Epithelial cell of esophagus (primary cell): ENCODE results near the gene SLC25A47.

Experiments used
- DNase-seq: peaks from one replicate; pipeline ENCODE4 v3.0.0; 2010; ENCODE audit warnings: low read depth
- H3K4me3 ChIP-seq: 2 replicates; pipeline ENCODE4 v1.5.1; 2011; ENCODE audit warnings: mild to moderate bottlenecking, low read length, control low read depth
- TF ChIP-seq, protein P1 (sequence below): IDR thresholded peaks from 2 replicates; pipeline ENCODE4 v1.5.1; 2011; ENCODE audit warnings: low read depth, mild to moderate bottlenecking, low read length, control low read depth, inconsistent platforms; ENCODE audit not compliant: insufficient read depth; ENCODE audit errors: missing control alignments

The SLC25A47 gene

DNA sequence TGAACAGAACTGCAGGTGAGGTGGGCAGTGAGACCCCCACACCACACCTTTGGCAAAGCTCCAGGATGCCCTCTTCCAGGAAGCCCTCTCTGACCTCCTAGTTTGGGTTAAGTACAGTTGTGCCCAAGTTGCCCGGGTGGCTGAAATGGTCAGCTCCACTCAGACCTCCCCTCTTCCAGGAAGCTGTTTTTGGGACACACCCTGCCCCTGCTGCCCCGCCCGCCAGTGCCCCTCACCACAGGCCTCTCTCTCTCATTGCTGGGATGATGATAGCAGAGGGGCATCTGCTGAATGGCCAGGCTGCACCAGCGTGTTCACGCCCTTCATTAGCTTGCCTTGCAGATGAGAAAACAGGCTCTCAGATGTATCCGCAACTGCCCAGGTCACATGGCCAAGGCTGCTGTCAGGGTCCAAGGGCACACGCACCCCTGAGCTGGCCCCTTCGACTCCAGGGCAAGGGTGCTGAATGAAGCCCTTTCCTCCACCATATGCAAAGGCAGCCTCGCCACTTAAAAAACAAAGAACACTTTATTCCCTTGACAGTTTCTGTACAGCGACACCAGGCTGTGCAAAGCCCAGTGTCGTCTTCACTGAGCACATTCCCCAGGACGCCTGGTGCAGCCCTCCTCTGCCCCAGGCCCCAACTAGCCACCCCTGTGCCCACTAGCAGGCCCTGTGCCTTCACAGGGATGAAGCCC, 32.4 kb upstream of the SLC25A47 start:
- TF ChIP-seq, protein P1, sequence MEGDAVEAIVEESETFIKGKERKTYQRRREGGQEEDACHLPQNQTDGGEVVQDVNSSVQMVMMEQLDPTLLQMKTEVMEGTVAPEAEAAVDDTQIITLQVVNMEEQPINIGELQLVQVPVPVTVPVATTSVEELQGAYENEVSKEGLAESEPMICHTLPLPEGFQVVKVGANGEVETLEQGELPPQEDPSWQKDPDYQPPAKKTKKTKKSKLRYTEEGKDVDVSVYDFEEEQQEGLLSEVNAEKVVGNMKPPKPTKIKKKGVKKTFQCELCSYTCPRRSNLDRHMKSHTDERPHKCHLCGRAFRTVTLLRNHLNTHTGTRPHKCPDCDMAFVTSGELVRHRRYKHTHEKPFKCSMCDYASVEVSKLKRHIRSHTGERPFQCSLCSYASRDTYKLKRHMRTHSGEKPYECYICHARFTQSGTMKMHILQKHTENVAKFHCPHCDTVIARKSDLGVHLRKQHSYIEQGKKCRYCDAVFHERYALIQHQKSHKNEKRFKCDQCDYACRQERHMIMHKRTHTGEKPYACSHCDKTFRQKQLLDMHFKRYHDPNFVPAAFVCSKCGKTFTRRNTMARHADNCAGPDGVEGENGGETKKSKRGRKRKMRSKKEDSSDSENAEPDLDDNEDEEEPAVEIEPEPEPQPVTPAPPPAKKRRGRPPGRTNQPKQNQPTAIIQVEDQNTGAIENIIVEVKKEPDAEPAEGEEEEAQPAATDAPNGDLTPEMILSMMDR, result no peak
- no peak overlapping the region for H3K4me3 ChIP-seq
- no peak for DNase-seq

DNA sequence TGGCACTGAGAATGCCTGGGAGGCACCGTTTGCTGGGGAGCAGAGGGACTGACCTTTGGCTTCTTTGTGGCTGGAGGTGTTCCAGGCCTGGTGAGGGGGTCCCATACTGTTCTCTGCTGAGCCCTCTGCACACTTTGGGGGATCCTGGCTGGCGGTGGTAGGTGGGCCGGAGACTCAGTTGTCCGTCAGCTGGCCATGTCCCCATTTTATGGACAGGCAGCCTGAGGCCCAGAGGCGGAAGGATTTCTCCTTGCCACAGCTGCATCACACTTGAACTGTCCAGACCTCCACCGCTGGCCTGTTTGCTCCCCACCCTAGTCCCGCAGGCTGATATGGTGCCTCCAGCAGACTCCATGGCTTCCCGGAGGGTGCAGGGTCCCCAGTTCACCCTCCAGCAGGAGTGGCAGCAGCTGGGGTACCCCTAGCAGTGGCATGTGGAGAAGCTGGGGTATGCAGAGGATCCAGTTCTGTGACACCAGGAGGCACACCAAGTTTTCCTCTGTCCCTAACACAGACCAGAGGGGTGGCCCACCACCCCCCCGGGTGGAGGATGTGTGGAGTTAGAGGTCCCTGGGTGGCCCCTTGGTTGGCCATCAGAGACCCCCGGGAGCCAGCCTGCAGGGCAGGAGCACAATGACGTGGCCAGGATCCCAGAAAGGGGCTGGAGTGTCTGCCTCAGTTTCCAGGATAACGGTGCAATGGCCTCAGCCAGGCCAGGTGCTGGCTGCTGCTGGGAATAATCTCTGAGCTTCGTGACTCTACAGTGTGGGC, 31.6 kb upstream of the SLC25A47 start:
- H3K4me3 ChIP-seq, result no peak overlapping the region
- no peak for DNase-seq
- TF ChIP-seq, protein P1, result no peak

DNA sequence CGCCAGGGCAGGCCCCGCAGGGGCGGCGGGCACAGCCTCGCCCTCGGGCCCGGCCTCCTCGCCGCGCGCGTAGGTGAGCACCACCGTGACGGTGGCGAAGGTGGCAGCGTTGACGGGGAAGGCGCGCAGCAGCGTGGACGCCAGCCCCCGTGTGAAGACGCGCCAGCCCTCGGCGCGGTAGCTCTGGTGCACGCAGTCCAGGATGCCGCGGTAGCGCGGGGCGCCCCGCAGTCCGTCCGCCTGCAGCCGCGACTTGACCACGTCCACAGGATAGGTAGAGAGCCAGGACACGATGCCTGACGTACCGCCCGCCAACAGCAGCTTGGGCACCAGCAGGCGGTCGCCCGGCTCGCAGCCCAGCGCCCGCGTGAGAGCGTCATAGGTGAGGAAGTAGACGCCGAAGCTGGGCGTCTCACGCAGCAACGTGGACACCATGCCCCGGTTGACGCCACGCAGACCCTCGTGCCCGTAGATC, 30.8 kb upstream of the SLC25A47 start:
- no peak for DNase-seq
- H3K4me3 ChIP-seq, result no peak overlapping the region
- TF ChIP-seq, protein P1, result no peak

DNA sequence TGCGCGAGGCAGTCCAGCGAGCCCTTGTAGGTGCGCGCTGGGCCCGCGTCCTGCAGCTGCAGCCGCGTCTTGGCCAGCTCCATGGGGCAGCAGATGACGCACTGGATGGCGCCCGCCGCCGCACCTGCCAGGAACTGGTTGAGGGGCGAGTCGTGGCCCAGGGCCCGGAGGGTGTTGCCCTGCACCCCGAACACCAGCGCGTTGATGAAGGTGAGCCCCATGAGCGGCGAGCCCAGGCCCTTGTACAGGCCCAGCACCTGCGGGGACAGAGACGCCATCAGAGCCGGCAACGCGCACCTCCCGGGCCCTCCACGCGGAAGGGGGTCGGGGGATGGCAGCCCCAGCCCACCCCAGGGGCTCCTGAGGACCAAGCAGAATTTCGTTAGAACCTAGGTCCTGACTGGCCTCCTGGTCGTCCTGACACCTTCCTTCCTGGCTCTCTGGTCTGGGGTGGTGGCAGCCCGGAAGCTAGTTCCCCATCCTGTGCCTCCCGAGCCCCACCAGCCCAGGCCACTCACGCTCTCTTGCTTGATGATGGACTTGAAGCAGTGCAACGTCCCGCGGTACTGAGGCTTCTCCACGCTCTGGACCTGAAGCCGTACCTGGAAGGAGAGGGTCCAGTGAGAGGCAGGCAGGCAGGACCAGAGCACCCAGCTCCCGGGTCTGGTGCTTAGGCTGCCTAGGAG, 30.2 kb upstream of the SLC25A47 start:
- no peak for DNase-seq
- TF ChIP-seq, protein P1, result no peak
- no peak overlapping the region for H3K4me3 ChIP-seq

DNA sequence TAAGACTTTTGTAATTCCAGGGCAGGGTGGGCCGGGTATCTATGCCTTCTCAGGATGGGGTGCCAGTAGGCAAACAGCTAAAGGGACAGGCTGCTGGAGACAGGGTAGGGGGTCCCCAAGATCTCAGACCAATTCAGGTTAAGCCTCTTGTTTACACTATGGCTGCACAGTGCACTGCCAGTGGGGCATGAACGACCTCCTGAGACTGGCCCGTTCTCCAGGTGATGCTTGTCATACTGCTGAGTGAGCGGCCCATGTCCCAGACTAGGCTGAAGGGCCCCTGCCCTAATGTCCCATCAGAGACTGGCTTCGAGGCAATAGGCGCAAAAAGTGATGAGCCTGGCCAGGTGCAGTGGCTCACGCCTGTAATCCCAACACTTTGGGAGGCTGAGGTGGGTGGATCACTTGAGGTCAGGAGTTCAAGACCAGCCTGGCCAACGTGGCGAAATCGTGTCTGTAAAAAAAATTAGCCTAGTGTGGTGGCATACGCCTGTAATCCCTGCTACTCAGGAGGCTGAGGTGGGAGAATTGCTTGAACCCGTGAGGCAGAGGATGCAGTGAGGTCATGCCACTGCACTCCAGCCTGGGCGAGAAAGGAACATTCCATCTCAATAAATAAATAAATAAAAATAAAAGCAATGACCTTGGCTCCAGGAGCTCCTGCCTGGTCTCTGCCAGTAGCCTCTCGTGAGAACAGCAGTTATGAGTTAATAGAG, 29.5 kb upstream of the SLC25A47 start:
- TF ChIP-seq, protein P1, result no peak
- DNase-seq, result no peak
- H3K4me3 ChIP-seq, result no peak overlapping the region

DNA sequence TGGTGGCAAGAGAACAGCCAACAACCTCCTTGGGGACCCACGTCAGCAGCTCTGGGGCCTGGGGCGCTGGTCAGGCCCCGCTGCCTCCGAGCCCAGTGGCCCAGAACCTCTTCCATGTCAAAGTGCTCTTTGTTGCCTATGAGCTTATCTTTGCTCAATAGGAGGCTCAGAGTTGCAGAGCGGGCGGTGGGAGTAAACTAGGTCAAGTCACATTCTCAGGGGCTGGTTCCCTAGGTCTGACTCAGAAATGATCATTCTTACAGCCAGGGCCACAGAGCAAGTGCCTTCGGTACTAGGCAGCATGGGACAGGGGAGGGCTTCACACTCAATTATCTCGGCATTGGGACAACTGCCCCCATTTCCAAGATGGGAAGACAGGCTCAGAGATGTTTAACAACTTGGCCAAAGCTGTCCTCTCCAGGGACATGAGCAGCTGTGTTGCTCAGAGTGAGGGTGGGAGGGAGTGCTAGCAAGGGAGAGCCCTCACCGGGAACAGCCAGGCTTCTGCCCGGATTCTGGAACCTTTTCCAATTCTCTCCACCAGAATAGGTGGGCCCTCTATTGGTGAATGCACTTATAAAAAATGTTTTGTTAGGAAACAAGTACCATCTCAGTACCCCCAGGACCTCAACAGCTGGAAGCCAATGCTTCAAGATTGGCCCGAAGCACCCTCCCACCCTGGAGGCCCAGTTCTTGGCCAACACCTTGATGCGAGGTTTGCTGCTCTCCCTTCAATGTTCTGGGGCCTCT, 28.8 kb upstream of the SLC25A47 start:
- no peak overlapping the region for H3K4me3 ChIP-seq
- no peak for DNase-seq
- TF ChIP-seq, protein P1, result no peak
